ENCODE measurements around the gene RBM19. TPM values are rescaled to one million over a fixed set of nuclear protein-coding genes. Genes with fewer than 3 reads are reported as not detected.

The RBM19 gene
- total and polyA plus RNA-seq, 2 of the 4 experiments (the other 2 are of a cell fraction) = 18.7 to 19.2 TPM

GRCh38 chr12:113892556-113892955 is 73.6 kb downstream of the RBM19 start:
- Histone ChIP-seq H4K5ac (ENCODE audit: low read depth, low read length) (no peak overlapping the region), H3K4ac (ENCODE audit: low read depth, low read length) (no peak overlapping the region), H4K91ac (ENCODE audit: insufficient read depth, low read depth, low read length) (no peak overlapping the region), H3K23ac (ENCODE audit: low read depth, low read length) (no peak overlapping the region), H3K14ac (replicated peaks; ENCODE audit: low read depth, low read length) (no peak overlapping the region), H3K56ac (ENCODE audit: extremely low read depth, insufficient read depth, low read length) (no peak overlapping the region), H3K9ac (ENCODE audit: low read depth, low read length) (no peak overlapping the region), H2AFZ (replicated peaks; ENCODE audit: low read length, poor library complexity) (no peak overlapping the region), H3K4me2 (ENCODE audit: low read depth, low read length) (no peak overlapping the region), H2BK5ac (ENCODE audit: low read depth, low read length, poor library complexity, severe bottlenecking) (no peak overlapping the region), H2AK9ac (replicated peaks; ENCODE audit: low read depth, low read length, poor library complexity) (no peak overlapping the region), H2AK5ac (ENCODE audit: low read depth, low read length) (no peak overlapping the region), H2BK20ac (ENCODE audit: low read depth, low read length) (no peak overlapping the region), H4K8ac (ENCODE audit: low read depth in 2 of 2, low read length in 2 of 2) (no peak overlapping the region), H3K4me3 (ENCODE audit: insufficient read depth, low read depth, low read length) (no peak overlapping the region), H3K27ac (ENCODE audit: insufficient read depth, low read length) (no peak overlapping the region), H3K79me1 (ENCODE audit: low read depth in 1 of 2, low read length in 2 of 2) (no peaks in the 10 kb centered on the region), H3K9me3 (ENCODE audit: control insufficient read depth, insufficient read depth, low read length) (no peaks in the 10 kb centered on the region), H4K20me1 (ENCODE audit: insufficient read depth, low read length) (no peaks in the 10 kb centered on the region), H3K36me3 (ENCODE audit: control insufficient read depth, insufficient read depth, low read length) (no peaks in the 10 kb centered on the region; the same call in 1 of the 2 replicates), H3K9me1 (ENCODE audit: insufficient read depth, low read length) (no peaks in the 10 kb centered on the region; the same call in 1 of the 2 replicates), H2BK120ac (ENCODE audit: low read depth, low read length) (no peak overlapping the region), H2BK15ac (ENCODE audit: low read depth, low read length) (no peak overlapping the region), H3K18ac (ENCODE audit: low read depth, low read length) (no peak overlapping the region), H3K27me3 (ENCODE audit: control insufficient read depth, insufficient read depth, low read length) (no peaks in the 10 kb centered on the region), H3K4me1 (ENCODE audit: control insufficient read depth, insufficient read depth, low read length) (no peaks in the 10 kb centered on the region)
- BruUV-seq (replicated peaks) = no TSS peak
- 100% methylated on average over 1 of the region's 6 CpGs; no CpG with 5 or more reads in 1 of the 2 experiments for WGBS, 2 experiments (ENCODE audit: extremely low coverage in 2 of 2, insufficient read length in 1 of 2)
- intact Hi-C loops (cut with micrococcal nuclease) = no loop called here
- CTCF ChIA-PET = no interaction called here
- ATAC-seq (ENCODE audit: low read depth) = no peak
- POLR2A ChIA-PET (ENCODE audit: unreplicated experiment) = no interaction called here
- DNase-seq = no peak
- TF ChIP-seq MAZ (IDR thresholded peaks at IDR 0.05; ENCODE audit: borderline replicate concordance, low read depth, low read length) (no peak), RCOR1 (IDR thresholded peaks at IDR 0.05; ENCODE audit: insufficient replicate concordance, low read length) (no peak), MXI1 (IDR thresholded peaks at IDR 0.05; ENCODE audit: borderline replicate concordance, low read depth, low read length) (no peak), RAD21 (IDR thresholded peaks at IDR 0.05; ENCODE audit: low read length) (no peak), NFE2L2 (IDR thresholded peaks at IDR 0.05; ENCODE audit: low read depth, low read length) (no peak), FOS (IDR thresholded peaks at IDR 0.05; ENCODE audit: low read depth, low read length) (no peak), CTCF (conservative IDR thresholded peaks at IDR 0.05; ENCODE audit: low read depth, low read length) (no peak), CHD1 (IDR thresholded peaks at IDR 0.05; ENCODE audit: low read depth, low read length) (no peak), CEBPB (IDR thresholded peaks at IDR 0.05; ENCODE audit: low read depth, low read length) (no peak), POLR2A (IDR thresholded peaks at IDR 0.05; ENCODE audit: low read depth, low read length) (no peak), BHLHE40 (IDR thresholded peaks at IDR 0.05; ENCODE audit: low read depth, low read length) (no peak), SMC3 (IDR thresholded peaks at IDR 0.05; ENCODE audit: low read depth, low read length) (no peak), RFX5 (IDR thresholded peaks at IDR 0.05; ENCODE audit: low read depth, low read length) (no peak), MAFK (IDR thresholded peaks at IDR 0.05; ENCODE audit: low read depth, low read length) (no peak)
- TF ChIP-seq, protein P1, sequence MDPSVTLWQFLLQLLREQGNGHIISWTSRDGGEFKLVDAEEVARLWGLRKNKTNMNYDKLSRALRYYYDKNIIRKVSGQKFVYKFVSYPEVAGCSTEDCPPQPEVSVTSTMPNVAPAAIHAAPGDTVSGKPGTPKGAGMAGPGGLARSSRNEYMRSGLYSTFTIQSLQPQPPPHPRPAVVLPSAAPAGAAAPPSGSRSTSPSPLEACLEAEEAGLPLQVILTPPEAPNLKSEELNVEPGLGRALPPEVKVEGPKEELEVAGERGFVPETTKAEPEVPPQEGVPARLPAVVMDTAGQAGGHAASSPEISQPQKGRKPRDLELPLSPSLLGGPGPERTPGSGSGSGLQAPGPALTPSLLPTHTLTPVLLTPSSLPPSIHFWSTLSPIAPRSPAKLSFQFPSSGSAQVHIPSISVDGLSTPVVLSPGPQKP (IDR thresholded peaks at IDR 0.05; ENCODE audit: borderline replicate concordance, low read depth, low read length) = no peak
- TF ChIP-seq, protein P2, sequence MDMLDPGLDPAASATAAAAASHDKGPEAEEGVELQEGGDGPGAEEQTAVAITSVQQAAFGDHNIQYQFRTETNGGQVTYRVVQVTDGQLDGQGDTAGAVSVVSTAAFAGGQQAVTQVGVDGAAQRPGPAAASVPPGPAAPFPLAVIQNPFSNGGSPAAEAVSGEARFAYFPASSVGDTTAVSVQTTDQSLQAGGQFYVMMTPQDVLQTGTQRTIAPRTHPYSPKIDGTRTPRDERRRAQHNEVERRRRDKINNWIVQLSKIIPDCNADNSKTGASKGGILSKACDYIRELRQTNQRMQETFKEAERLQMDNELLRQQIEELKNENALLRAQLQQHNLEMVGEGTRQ (IDR thresholded peaks at IDR 0.05; ENCODE audit: low read depth, low read length) = no peak
- in situ Hi-C loops (cut with MboI; ENCODE audit: low sequenced_read_pairs) = no loop called here
- dilution Hi-C loops (cut with HindIII; ENCODE audit: low sequenced_read_pairs, unreplicated experiment) = no loop called here
